K562 treated with DMSO at 1 percent for 4 hours (cell line): Measurements from ENCODE around the gene ERN2. TPM values are rescaled to one million over a fixed set of nuclear protein-coding genes. Genes with fewer than 3 reads are reported as not detected.

Source experiments
- total RNA-seq: library from RNA; unstranded; fragments of 300-600 nt; gene quantifications from 2 replicates; pipeline ENCODE4 v1.2.3, GENCODE V29; 2022; ENCODE audit not compliant: insufficient read depth

The ERN2 gene
- not detected in 2 replicates for total RNA-seq

DNA sequence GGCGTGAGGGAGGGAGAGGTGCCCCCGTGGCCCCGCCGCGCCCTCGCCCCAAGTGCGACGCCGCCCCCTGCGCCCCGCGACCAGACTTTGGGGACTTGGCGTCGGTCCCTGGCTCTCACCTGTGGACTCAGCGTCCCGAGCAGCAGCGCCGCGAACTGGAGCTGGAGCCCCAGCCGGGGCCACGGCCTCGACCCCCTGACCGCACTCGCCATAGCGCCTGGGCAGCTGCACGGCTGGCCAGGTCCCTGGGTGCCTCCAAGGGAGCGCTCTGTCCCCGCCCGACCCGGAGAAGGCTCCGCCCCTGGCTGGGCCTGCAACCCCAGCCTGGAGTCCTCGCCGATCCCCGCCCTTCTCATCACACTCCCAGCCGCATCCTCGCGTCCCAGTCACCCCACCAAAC lies at the start of gene ERN2:
ERN2 (minus strand) TSS at position 247 of the 400 bp plus-strand sequence; CDS start at position 212, 35 bp downstream.

DNA sequence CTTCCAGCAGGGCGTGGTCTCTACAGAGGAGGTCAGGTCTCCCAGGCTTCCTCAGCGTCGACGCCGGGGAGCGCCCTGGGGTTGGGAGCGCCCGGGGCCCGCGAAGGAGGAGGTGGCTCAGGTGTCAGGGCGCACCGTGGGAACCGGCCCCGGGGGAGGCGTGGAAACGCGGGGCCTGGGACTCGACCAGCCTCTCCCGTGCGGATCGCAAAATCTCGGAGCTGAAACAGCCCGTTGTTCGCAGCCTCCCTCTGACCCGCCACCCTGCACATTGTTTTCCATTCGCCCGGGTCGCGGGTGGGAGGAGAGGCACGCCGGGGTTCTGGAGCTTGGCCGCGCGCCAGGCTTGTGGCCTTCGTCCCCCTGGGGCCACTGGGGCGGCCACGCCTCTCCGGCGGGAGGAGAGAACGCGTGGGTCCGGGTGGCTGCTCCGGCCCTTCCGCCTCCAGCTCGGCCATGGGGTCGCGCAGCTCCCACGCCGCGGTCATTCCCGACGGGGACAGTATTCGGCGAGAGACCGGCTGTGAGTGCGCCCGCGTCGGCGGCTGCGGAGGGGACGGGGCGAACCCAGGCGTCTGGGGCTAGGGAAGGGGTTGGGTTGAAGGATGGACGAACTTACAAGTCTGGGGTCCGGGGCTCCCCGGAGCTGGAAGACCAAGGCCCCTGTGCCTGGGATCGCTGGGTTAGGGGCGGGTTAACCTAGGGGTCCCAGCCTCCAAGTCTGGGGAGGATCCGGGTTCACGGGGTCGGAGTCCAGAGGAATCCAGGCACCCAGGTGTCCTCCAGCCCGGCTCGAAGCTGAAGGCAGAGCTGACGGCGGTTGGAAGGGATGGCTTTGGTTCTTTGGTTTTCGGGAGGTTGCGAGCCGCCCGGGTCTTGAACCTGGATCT lies 41.8 kb upstream of the ERN2 start, which contains the start of gene CHP2:
CHP2 (plus strand) TSS at position 433 of the 890 bp plus-strand sequence; CDS start at position 457, 24 bp downstream.

DNA sequence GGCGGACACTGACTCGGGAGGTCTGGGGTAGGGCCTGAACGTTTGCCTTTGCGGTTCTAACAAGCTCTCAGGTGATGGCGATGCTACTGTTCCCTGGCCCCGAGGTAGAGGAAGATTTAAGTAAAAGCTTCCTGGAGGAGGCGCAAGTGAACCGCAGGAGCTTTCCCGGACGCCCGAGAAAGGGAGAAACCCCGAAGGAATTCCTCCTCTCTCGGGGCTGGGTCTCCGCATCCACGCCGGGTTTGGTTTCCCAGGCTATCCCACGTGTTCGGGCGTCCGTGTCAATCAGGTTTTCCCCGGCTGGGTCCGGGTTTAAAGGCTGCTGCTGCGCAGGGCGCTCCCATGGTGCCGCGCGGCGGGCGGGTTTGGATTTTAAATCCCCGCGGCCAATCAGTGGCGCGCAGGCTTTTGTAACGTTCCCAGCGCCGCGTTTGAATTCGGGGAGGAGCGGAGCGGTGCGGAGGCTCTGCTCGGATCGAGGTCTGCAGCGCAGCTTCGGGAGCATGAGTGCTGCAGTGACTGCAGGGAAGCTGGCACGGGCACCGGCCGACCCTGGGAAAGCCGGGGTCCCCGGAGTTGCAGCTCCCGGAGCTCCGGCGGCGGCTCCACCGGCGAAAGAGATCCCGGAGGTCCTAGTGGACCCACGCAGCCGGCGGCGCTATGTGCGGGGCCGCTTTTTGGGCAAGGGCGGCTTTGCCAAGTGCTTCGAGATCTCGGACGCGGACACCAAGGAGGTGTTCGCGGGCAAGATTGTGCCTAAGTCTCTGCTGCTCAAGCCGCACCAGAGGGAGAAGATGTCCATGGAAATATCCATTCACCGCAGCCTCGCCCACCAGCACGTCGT lies 34.4 kb downstream of the ERN2 start, which contains the start of gene PLK1:
PLK1 (plus strand) TSS at position 460 of the 844 bp plus-strand sequence; CDS start at position 504, 44 bp downstream.

DNA sequence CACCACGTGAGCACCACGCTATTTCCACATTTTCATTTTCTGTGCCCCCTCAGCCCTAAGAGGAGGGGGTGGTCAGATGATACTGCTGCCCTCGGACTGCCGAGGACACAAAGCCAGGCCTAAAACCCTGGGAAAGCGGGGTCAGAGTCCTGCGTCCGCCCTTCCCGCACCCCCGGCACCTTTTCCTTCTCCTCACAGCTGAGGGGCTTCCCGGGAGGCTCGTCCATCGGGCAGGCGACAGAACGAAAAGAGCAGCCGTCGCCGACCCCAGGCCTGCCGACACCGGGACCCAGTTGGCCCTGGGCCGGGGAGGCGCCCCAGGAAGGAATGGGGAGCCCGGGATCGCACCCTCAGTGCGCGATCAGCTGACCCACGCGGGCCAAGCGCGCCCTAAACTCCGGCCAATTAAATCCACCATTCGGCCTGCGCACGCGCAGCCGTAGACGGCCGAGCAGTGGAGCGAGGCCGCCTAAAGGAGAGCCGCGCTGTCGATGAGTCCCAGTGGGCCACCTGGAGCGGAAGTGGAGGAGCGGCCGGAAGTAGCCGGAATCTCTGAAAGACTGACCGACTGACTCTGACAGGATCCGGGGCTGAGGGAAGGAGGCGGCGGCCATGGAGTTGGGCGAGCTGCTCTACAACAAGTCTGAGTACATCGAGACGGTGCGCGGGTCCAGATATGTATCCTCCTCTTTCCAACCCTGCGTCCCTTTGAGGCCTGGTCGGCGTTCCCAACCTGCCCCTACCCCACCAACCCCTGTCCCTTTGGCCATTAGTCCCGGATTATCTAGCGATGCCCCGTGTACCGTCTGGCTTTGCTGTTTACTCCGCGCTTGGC lies 71.9 kb downstream of the ERN2 start, which contains the start of the genes DCTN5 and PALB2:
DCTN5 (plus strand) TSS at position 536 of the 835 bp plus-strand sequence; CDS start at position 613, 77 bp downstream.
PALB2 (minus strand) TSS at position 380 of the 835 bp plus-strand sequence; CDS start at position 227, 153 bp downstream.

Other genes starting within 250 kb of the ERN2 start
- 37.5 and 46.3 TPM in 2 replicates for gene GGA2, start 202.7 kb downstream of the ERN2 start, total RNA-seq
- gene EARS2, start 155.9 kb downstream of the ERN2 start, total RNA-seq, result 7.9 and 9.1 TPM in 2 replicates
- gene UBFD1, start 155.5 kb downstream of the ERN2 start, total RNA-seq, result 54.4 and 60.7 TPM in 2 replicates
- 153 and 177 TPM in 2 replicates for gene NDUFAB1, start 116.9 kb downstream of the ERN2 start, total RNA-seq
- 8.6 and 10.4 TPM in 2 replicates for gene PALB2, start 71.9 kb downstream of the ERN2 start, total RNA-seq
- 37.9 and 42.7 TPM in 2 replicates for gene DCTN5, start 71.8 kb downstream of the ERN2 start, total RNA-seq
- 110 and 119 TPM in 2 replicates for gene PLK1, start 34.3 kb downstream of the ERN2 start, total RNA-seq
- gene CHP2, start 41.8 kb upstream of the ERN2 start, total RNA-seq, result 0.88 and 0.92 TPM in 2 replicates
- 154 and 201 TPM in 2 replicates for gene PRKCB, start 122.8 kb upstream of the ERN2 start, total RNA-seq